ENCODE measurements around the gene GPALPP1.
A peak's percentile ranks its signal among the peaks of the same experiment; 100 is the strongest.
"Not testable (repeated sequence)": the region's sequence is repeated elsewhere in the genome, so short reads cannot be mapped to it uniquely, and the experiment has no call there.

GPALPP1 gene

GRCh38 chr13:44974056-44974793 lies 15.1 kb upstream of the GPALPP1 start:
- Mint-ChIP-seq H3K36me3 (peaks cover 7% of the 10 kb centered on the region), H3K4me1 (no peaks in the 10 kb centered on the region), H3K27ac (no peak overlapping the region), H3K9me3 (no peaks in the 10 kb centered on the region), H3K4me3 (no peak overlapping the region), H3K27me3 (no peaks in the 10 kb centered on the region)
- no peak for DNase-seq
- CTCF ChIA-PET, result interaction anchor here (1.2 to 2.7 kb wide), 4 partner anchors 13 to 491 kb away, joined by 4 to 12 read pairs (median 4); no protein-coding TSS in a partner anchor

- no peak for DNase-seq
- no peaks in the 10 kb centered on the region for H3K9me3 Mint-ChIP-seq
- no peaks in the 10 kb centered on the region for H3K4me1 Mint-ChIP-seq
- no peak overlapping the region for H3K27ac Mint-ChIP-seq
- peaks cover 7% of the 10 kb centered on the region for H3K36me3 Mint-ChIP-seq
- H3K4me3 Mint-ChIP-seq, result no peak overlapping the region
- H3K27me3 Mint-ChIP-seq, result no peaks in the 10 kb centered on the region
- CTCF ChIA-PET, result no interaction called here
Measured at GRCh38 chr13:44976196-44976595, 13.1 kb upstream of the GPALPP1 start.

- Mint-ChIP-seq H3K27me3 (no peaks in the 10 kb centered on the region), H3K9me3 (no peaks in the 10 kb centered on the region), H3K36me3 (peaks cover 7% of the 10 kb centered on the region), H3K27ac (no peak overlapping the region), H3K4me3 (no peak overlapping the region), H3K4me1 (no peaks in the 10 kb centered on the region)
- CTCF ChIA-PET, result interaction anchor here (1.1 kb wide), 1 partner anchor 52 kb away, joined by 3 read pairs; no protein-coding TSS in a partner anchor
- no peak for DNase-seq
Measured at GRCh38 chr13:44976949-44977583, 12.3 kb upstream of the GPALPP1 start.

- Mint-ChIP-seq H3K9me3 (no peaks in the 10 kb centered on the region), H3K4me1 (no peaks in the 10 kb centered on the region), H3K27ac (no peak overlapping the region), H3K4me3 (no peak overlapping the region), H3K36me3 (peaks cover 7% of the 10 kb centered on the region), H3K27me3 (no peaks in the 10 kb centered on the region)
- DNase-seq, result no peak
- CTCF ChIA-PET, result interaction anchor here (1.1 to 1.2 kb wide), 2 partner anchors 9 to 53 kb away, joined by 3 read pairs; no protein-coding TSS in a partner anchor
Measured at GRCh38 chr13:44978328-44978727, 11.0 kb upstream of the GPALPP1 start.

- H3K4me3 Mint-ChIP-seq, result peak overlapping the region; percentile 99
- H3K27ac Mint-ChIP-seq, result peak overlapping the region; percentile 99
- H3K4me1 Mint-ChIP-seq, result peaks cover 46% of the 10 kb centered on the region
- no peaks in the 10 kb centered on the region for H3K27me3 Mint-ChIP-seq
- peak; percentile 23 for DNase-seq
- no peaks in the 10 kb centered on the region for H3K9me3 Mint-ChIP-seq
- H3K36me3 Mint-ChIP-seq, result peaks cover 14% of the 10 kb centered on the region
- CTCF ChIA-PET, result no interaction called here
Measured at GRCh38 chr13:44989941-44990340, 603 bp downstream of the GPALPP1 start.

GRCh38 chr13:45003417-45003816 lies 14.1 kb downstream of the GPALPP1 start:
- H3K27me3 Mint-ChIP-seq, result no peaks in the 10 kb centered on the region
- peaks cover 25% of the 10 kb centered on the region for H3K36me3 Mint-ChIP-seq
- no peak for DNase-seq
- no peaks in the 10 kb centered on the region for H3K4me1 Mint-ChIP-seq
- H3K4me3 Mint-ChIP-seq, result no peak overlapping the region
- H3K27ac Mint-ChIP-seq, result no peak overlapping the region
- no peaks in the 10 kb centered on the region for H3K9me3 Mint-ChIP-seq
- CTCF ChIA-PET, result no interaction called here

- CTCF ChIA-PET, result no interaction called here
- Mint-ChIP-seq H3K27ac (no peak overlapping the region), H3K27me3 (no peaks in the 10 kb centered on the region), H3K4me1 (no peaks in the 10 kb centered on the region), H3K9me3 (no peaks in the 10 kb centered on the region), H3K4me3 (no peak overlapping the region), H3K36me3 (peaks cover 28% of the 10 kb centered on the region)
- no peak for DNase-seq
Measured at GRCh38 chr13:45004096-45004495, 14.8 kb downstream of the GPALPP1 start.

- Mint-ChIP-seq H3K4me1 (no peaks in the 10 kb centered on the region), H3K4me3 (no peak overlapping the region), H3K9me3 (no peaks in the 10 kb centered on the region), H3K27ac (no peak overlapping the region), H3K36me3 (peaks cover 35% of the 10 kb centered on the region), H3K27me3 (no peaks in the 10 kb centered on the region)
- no peak for DNase-seq
- CTCF ChIA-PET, result no interaction called here
Measured at GRCh38 chr13:45007225-45007624, 17.9 kb downstream of the GPALPP1 start.

GRCh38 chr13:45007823-45008222 lies 18.5 kb downstream of the GPALPP1 start:
- H3K27ac Mint-ChIP-seq, result no peak overlapping the region
- no peaks in the 10 kb centered on the region for H3K9me3 Mint-ChIP-seq
- H3K4me3 Mint-ChIP-seq, result no peak overlapping the region
- no peaks in the 10 kb centered on the region for H3K4me1 Mint-ChIP-seq
- no peaks in the 10 kb centered on the region for H3K27me3 Mint-ChIP-seq
- H3K36me3 Mint-ChIP-seq, result peaks cover 31% of the 10 kb centered on the region
- CTCF ChIA-PET, result no interaction called here
- no peak for DNase-seq

- no peaks in the 10 kb centered on the region for H3K9me3 Mint-ChIP-seq
- H3K27me3 Mint-ChIP-seq, result no peaks in the 10 kb centered on the region
- H3K4me3 Mint-ChIP-seq, result no peak overlapping the region
- CTCF ChIA-PET, result no interaction called here
- no peak overlapping the region for H3K27ac Mint-ChIP-seq
- DNase-seq, result no peak
- H3K4me1 Mint-ChIP-seq, result no peaks in the 10 kb centered on the region
- peaks cover 31% of the 10 kb centered on the region for H3K36me3 Mint-ChIP-seq
Measured at GRCh38 chr13:45011198-45011597, 21.9 kb downstream of the GPALPP1 start.

GRCh38 chr13:45015300-45015699 lies 26.0 kb downstream of the GPALPP1 start:
- Mint-ChIP-seq H3K4me1 (no peaks in the 10 kb centered on the region), H3K4me3 (no peak overlapping the region), H3K27ac (no peak overlapping the region), H3K27me3 (no peaks in the 10 kb centered on the region), H3K9me3 (no peaks in the 10 kb centered on the region), H3K36me3 (peaks cover 25% of the 10 kb centered on the region)
- CTCF ChIA-PET, result no interaction called here
- DNase-seq, result no peak

- H3K9me3 Mint-ChIP-seq, result no peaks in the 10 kb centered on the region
- no peaks in the 10 kb centered on the region for H3K27me3 Mint-ChIP-seq
- no peaks in the 10 kb centered on the region for H3K4me1 Mint-ChIP-seq
- no peak overlapping the region for H3K27ac Mint-ChIP-seq
- no peak overlapping the region for H3K4me3 Mint-ChIP-seq
- CTCF ChIA-PET, result no interaction called here
- no peak for DNase-seq
- peaks cover 23% of the 10 kb centered on the region for H3K36me3 Mint-ChIP-seq
Measured at GRCh38 chr13:45016792-45017425, 27.6 kb downstream of the GPALPP1 start.

GRCh38 chr13:45019981-45020380 lies 30.6 kb downstream of the GPALPP1 start:
- not testable (repeated sequence) for H3K27me3 Mint-ChIP-seq
- H3K36me3 Mint-ChIP-seq, result peaks cover 27% of the 10 kb centered on the region

GRCh38 chr13:45021250-45021649 lies 31.9 kb downstream of the GPALPP1 start:
- CTCF ChIA-PET, result interaction anchor here (1.0 kb wide), 1 partner anchor 7 kb away, joined by 3 read pairs; no protein-coding TSS in a partner anchor
- no peak overlapping the region for H3K27ac Mint-ChIP-seq
- no peaks in the 10 kb centered on the region for H3K4me1 Mint-ChIP-seq
- no peak overlapping the region for H3K4me3 Mint-ChIP-seq
- H3K9me3 Mint-ChIP-seq, result no peaks in the 10 kb centered on the region
- no peaks in the 10 kb centered on the region for H3K27me3 Mint-ChIP-seq
- DNase-seq, result no peak
- peaks cover 24% of the 10 kb centered on the region for H3K36me3 Mint-ChIP-seq

More at GRCh38 chr13:45019981-45020380, 30.6 kb downstream of the GPALPP1 start:
- H3K4me3 Mint-ChIP-seq, H3K27ac Mint-ChIP-seq, DNase-seq, CTCF ChIA-PET, H3K4me1 Mint-ChIP-seq, H3K9me3 Mint-ChIP-seq: not testable (repeated sequence)

Measured in activated naive CD4-positive, alpha-beta T cell treated with anti-CD3 and anti-CD28 coated beads, Interleukin-2, amount 10 ng/mL, durations not matched to agents 7 days and 5 days (primary cell).